ENCODE measurements around the gene CDIP1. TPM values are rescaled to one million over a fixed set of nuclear protein-coding genes. Genes with fewer than 3 reads are reported as not detected.
A peak's percentile ranks its signal among the peaks of the same experiment; 100 is the strongest.

CDIP1 gene
- total RNA-seq, 1 experiment from 2014 or later: 19.5 TPM

DNA sequence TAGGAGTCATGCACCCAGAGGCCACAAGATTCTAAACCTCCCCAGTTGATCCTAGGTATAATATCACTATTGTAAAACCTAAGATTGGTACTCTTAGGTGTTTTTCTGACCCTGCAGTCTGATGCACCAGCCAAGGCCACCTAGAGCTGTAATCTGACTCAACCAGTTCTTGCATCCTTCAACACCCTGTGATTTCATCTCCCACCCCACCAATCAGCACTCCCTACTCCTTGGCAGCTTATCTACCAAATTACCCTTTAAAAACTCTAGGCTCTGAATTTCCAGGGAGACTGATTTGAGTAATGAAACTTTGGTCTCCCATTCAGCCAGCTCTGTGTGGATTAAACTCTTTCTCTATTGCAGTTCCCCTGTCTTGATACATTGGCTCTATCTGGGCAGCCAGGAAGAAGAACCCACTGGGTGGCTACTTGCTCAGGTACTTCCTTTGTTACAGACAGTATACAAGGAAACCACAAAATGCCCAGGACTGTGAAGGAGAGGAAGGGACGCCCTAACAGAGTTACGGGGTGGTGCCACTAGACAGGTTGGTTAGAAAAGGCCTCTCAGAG is 1.2 kb upstream of the CDIP1 start:
- no peak for DNase-seq (ENCODE audit: low read depth)

DNA sequence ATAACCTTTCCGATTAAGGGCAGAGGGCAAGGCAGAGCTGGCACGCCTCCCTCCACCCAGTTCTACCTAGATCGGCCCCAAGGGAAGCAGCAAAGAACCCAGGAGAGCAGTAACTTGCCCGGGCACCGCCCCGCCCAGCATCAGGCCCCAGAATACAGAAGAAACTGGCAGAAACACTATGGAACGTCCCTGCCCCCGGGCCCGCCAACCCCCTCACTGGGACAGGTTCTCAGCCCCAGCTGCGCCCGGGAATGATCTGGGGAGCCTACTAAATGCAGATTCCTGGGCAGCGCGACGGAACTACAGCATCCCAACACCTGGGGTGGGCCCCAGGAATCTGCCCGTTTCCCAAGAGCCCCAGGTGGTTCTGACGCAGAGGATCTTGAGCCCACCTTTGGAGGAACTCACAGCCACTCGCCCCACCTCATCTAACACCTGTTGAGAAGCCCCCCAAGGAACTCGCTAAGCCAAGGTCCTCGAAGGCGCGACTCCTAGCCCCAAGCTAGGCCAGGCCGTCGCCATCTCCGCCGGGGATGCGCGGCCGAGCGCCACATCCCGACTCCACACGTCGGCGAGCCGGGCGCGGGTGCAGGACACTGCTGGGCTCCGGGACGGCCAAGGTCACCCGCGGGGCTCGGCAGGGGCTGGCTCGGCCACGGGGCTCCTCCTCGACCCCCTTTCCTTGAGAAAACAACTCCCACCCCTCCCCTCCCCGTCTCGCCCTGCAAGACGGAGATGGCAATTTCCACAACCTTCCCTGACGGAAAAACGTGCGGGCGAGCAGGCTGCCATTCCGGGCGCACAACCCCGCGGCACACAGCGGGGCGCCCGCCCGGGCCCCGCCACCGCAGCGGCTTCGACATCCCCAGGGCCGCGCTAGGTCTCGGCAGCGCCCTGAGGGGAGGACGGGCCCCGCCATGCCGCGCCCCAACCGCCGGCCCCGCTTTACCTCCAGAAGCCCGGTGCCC is 913 bp downstream of the CDIP1 start:
- no peak for DNase-seq (ENCODE audit: low read depth)

DNA sequence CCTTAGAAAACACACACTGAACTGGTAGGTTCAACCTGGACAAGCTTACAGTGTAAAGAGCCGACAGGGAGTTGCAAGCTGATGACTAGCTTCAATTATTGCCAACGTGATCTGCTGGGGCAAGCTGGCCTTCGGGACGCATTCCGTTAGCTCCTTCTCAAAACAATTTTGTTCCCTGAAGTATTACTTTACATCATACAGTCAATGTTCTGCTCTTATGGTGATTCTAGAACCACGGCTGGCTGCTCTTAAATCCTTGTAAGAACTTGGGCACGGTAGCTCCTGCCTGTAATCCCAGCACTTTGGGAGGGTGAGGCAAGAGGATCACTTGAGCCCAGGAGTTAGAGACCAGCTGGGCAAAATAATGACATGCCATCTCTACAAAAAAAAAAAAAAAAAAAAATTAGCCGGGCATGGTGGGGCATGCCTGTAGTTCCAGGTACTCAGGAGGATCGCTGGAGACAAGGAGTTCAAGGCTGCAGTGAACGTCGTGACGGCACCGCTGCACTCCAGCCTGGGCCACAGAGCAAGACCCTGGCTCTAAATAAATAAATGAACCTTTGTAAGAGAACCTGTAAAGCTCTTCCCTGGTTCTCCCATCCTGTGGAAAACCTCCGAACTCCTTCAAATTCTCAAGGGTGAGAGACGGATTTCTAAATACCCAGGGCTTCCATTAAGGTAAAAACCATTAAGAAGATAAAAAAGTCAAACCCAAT is 2.0 kb downstream of the CDIP1 start:
- no peak for DNase-seq (ENCODE audit: low read depth)

DNA sequence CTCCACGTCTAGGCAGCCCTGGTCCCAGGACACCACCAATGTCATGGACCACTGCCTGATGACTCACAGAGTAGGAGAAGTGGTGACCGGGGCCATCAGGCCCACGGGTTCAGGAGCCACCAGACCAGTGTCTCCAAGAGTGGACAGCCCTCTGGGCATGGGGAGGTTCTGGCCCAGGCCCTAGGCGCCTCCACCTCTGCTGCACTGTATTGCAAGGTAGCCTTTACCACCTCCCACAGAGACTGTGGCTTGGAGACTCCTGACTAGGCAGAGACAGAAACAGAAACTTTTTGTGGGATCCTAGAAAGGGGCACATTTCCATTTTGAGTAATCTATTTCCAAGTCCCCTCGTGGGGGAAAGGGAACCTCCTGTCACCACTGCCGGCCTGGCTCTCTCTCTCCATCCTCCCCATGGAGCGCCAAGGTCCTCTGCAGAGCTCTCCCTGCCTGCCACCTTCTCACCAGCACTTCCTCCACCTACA is 2.9 kb downstream of the CDIP1 start:
- no peak for DNase-seq (ENCODE audit: low read depth)

DNA sequence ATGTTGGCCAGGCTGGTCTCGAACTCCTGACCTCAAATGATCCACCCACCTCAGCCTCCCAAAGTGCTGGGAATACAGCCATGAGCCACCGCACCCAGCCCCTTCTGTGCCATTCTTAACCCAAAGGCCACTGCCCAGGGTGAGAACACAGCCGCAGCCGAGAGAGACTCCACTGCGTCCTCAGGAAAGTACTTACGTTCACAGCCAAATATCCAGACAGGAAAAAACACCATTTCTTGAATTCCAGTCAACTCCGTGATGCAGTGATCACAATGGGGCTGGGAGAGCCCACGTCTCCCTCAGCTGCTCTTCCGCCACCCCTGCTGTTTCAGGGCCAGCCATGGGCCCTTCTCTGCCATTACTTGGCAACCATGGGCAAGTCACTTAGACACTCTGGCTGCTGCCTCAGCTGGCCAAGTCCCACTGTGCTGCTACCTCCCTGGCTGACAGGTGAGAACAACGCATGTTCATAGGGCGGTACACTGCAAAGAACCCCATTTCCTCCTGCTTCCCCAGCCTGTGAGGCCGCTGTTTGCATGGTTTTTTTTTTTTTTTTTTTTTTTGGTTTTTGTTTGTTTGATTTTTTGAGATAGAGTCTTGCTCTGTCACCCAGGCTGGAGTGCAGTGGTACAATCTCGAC is 4.3 kb downstream of the CDIP1 start:
- DNase-seq (ENCODE audit: low read depth): no peak

DNA sequence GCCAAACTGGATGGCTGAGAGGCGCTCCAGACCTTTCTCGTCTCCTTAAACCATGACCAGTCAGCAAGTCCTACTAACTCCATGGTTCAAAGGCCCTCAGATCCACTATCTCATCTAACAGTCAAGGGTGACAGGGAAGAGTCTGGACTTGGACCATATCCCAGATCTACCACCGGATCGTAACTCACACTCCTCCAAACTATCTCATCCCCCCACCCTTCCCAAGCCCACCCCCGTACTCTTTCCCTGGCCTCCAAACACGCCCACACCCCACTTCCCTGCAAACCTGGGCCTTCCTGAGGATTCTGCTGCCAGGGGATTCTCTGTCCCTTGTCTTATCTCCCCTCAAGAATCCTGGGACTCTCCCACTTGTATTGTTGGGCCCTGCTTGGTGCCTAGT is 5.1 kb downstream of the CDIP1 start:
- DNase-seq (ENCODE audit: low read depth): no peak

DNA sequence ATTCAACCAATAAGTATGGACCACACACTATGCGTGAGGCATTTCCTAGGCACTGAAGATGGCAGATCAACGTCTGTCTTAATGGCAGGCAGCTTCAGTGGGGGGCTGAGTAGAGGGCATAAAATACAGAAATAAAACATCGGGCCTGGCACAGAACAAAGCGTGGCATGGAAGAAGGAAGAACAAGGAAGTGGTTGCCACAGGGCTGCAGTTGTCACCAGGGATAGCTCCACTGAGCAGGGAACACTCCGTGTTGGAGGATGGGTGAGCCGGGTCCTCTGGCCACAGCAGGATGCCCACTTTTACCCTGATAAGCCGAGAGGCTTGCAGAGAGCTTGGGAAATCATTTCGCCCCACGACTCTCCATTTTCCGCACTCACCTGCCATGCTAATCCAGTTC is 6.3 kb downstream of the CDIP1 start:
- no peak for DNase-seq (ENCODE audit: low read depth)

DNA sequence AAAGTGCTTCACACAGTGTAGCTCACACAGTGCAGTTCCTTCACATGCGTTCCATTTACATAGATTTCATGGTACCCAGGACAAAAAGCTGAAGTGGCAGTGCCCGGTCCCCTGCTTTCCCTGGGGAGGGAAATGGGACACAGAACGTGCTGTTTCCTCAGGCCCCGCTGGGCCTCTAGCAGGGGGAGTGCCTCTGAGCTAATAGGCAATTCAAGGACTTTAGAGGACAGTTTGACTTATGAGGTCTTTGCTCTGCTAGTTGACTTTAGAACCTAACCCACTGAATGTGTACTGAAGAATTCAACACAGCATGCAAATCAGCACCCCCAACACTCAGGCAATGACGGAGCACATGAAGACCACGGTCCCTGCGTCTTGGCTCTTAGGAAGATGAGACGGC is 6.8 kb downstream of the CDIP1 start:
- no peak for DNase-seq (ENCODE audit: low read depth)

DNA sequence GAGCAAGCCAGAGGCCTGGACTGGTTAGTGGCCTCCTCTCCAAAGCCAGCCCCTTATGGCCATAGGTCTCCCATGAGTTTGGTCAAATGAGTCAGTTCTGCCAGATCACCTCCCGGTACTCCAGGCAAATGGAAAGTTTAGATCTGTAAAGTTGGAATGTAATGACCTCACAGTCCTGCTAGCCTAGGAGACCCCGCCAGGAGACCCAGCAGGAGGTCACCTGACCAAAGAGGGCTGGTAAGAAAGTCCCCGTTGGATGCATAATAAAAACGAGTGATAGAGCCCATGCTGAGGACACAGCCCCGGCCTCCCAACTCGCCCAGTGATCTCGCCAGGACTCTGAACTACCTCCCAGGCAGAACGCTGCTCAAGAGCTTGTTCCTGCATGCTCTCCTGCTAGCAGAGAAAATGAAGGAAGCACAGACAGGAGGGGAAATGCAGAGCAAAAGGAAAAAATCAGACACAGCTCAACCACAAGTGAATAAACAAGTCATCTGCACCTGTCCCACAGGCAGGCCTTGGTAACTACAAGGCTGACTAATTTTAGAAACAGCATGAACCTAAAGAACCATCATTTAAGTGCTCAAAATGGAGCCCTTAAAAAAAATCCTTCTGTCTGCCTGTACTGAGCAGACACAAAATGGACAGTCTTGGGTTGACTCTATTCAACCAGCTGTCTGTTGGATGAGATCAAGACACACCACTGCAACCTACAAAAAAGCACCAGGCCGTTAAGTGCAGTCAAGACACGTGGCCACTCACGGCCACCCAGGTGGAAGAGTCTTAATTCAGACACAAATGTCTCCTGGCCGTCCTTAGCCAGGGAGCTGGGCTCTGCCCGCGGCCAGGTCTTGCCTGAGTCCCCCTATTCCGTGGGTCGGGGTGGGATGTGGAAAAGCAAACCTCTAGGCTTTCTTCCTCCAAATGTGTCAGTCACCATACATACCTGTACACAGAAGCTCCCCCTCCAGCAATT is 9.2 kb downstream of the CDIP1 start:
- DNase-seq (ENCODE audit: low read depth): peak; percentile 81

DNA sequence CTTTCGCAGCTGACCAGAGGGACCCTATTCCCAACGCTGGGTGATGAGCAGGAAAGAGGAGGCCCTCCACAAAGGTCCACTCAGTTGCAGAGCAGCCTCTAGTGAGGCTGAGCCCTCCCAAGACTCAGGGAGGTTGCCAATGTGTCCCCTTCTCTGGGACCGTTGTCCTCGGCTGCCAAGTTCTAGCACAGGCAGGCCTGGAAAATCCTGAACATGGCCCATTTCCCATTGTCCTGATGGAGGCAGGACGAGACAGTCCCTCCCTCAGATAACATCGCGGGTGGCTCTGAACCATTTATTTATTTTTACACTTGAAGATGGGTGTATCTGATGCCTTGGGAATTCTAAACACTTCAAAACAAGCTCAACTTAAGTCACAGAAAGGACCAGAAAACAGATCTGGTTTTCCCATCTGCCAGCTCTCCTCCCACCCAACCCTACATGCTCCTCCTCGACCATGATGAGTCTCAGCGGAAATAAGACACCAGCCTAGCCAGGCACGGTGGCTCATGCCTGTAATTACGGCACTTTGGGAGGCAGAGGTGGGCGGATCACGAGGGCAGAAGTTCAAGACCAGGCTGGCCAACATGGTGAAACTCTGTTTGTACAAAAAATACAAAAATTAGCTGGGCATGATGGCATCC is 12.8 kb downstream of the CDIP1 start:
- no peak for DNase-seq (ENCODE audit: low read depth)

DNA sequence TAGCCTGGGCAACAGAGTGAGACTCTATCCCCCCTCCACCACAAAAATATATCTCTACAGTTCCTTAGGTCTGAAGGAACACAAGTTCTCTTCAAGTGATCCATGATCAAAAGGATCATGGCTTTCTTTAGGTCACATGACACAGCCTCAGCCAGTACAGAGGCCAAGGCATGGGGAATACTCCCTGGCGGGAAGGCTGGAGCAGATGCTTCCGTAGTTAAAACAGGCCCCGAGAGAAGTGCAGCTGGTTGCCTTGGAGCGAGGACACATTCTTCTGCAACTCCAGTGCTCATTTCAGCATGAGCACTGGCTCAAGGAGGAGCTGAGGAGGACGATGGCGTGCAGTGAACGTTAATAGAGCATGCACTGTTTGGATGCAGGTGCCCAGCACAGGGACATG is 13.5 kb downstream of the CDIP1 start:
- no peak for DNase-seq (ENCODE audit: low read depth)

DNA sequence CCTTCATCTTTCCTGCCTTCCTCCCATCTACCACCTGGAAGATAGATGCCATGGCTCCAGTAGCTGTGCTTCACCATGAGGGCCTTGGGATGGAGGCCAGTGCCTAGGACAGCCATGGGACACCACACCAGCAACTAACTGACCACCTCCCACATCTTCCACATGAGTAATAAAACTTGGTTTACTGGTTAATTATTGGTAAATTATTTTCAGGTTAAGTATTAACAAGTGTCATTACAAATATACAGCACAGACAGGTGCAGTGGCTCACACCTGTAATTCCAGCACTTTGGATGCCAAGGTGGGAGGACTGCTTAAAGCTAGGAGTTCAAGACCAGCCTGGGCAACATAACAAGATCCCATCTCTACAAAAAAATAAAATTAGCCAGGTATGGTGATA is 14.0 kb downstream of the CDIP1 start:
- no peak for DNase-seq (ENCODE audit: low read depth)

DNA sequence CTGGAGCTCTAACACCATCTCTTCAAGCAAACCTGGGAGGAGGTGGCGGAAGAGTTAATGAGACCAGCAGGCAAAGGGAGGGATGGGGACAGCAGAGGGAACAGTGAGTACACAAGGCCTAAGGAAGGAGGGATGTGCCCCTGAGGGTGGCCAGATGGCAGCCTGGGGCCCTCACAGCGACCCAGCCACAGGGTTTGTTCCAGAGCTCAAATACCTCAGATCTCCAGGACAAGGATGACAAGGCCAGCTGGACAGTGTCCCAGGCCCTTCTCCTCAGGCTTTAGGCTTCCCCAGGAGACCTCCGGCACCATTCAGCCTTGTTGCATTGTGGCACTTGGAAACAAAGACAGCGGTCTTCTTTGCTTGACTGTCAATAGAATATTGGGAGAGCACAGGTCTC is 14.9 kb downstream of the CDIP1 start:
- no peak for DNase-seq (ENCODE audit: low read depth)

DNA sequence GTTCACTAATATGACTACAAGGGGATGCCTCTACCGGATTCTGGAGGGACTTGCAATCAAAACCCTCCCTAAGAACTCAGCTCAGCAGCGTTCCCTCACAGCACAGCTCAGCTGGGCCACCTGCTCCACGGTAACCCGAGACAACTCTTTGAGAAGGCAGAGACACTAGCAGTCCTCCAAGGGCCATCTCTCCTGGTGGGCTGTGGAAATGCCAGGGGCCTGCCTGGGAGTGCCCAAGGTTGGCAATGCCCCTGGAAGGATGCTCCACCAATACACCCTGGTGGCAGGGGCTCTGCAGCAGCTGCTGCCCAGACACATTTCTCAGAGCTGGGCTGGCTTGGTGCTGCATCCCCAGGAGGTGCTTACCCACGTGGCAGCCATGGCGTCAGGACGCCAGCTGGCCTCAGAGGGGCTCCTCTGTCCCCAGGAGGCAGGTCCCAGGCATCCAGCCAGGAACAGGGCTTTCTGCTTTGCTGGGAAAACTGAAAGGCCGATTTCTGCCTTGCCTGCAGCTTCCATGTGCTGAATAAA is 16.5 kb downstream of the CDIP1 start:
- DNase-seq (ENCODE audit: low read depth): no peak

DNA sequence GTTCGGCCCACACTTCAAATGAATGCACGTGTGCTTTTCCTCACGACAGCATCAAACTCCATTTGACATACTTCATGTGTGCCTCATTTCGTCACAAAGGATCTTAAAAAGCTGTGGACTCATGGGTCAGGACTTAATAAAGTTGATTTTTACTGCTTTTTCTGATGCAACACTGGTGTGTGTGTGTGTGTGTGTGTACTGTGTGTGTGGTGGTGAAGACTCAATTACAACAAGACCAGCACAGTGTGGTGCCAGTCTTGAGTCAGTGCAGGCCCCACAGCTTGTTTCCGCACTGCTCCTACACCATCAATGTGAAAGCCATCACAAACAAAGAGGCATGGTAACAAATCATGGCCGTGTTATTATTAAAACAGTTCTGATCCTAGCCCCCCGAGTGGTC is 17.7 kb downstream of the CDIP1 start:
- DNase-seq (ENCODE audit: low read depth): no peak

DNA sequence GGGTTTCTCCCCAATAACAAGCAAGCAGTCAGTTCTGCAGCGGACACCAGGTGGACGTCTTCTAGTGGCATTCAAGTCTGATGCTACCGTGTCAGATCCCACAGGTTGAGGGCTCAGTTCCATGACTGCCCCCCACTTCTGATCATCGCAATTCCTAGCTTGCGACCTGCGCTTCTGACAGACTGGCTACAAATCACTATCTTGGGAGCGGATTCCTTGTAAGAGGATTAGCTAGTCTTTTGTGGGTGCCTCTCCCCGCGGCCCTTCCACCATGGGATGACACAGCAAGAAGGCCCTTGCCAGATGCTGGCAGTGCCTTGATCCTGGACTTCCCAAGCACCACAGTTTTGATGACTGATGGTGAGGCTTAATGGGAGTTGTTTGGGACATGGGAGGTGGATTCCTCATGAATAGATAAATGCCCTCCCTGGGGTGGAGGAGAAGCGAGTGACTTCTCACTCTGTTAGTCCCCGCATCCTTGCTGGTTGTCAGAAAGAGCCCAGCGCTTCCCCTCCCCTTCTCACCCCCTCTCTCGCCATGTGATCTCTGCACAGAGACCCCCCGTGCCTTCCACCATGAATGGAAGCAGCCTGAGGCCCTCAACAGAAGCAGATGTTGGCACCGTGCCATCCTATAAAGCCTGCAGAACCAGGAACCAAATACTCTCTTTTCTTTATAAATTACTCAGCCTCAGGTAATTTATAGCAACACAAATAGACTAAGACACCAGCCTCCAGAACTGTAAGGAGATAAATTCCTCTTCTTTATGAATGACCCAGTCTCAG is 19.1 kb downstream of the CDIP1 start:
- no peak for DNase-seq (ENCODE audit: low read depth)

DNA sequence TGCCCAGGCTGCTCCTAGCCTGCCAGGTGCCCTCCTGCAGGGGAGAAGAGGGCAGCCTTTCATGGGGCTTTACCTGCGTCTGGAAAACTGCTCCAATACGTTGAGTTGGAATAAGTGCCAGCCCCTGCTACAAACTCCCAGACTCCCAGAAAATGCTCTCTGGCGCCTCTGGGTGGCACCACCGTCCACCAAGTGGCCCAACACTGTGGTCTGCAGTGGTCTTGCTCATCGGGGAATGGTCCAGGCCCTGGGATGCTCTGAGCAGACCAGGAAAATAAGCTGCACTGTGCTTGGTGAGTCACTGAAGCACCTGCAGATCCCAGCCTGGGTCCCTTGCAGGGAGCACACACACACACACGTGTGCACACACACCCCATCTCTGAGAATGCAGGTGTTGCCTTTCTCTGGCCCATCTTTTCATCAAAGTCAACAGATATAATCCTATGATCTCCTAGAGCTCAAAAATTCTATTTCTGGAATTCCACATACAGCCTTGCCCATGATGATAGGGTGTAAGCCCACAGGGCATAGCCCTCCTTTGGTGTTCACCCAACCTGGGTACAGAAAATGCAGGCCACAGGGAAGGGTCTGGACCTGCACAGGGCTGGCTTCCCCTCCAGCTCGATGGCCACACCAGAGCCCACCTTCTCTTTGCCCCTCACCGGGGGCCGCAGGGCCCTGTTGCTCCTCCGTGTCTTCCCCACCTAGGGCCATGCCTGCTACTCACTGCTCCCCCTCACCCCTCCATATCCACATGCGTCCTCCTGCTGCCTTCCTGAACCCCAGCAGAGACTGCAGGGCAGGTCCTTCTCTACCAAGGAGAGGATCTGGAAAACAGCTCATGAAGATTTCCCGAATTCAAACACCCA is 20.5 kb downstream of the CDIP1 start:
- DNase-seq (ENCODE audit: low read depth): peak; percentile 29

DNA sequence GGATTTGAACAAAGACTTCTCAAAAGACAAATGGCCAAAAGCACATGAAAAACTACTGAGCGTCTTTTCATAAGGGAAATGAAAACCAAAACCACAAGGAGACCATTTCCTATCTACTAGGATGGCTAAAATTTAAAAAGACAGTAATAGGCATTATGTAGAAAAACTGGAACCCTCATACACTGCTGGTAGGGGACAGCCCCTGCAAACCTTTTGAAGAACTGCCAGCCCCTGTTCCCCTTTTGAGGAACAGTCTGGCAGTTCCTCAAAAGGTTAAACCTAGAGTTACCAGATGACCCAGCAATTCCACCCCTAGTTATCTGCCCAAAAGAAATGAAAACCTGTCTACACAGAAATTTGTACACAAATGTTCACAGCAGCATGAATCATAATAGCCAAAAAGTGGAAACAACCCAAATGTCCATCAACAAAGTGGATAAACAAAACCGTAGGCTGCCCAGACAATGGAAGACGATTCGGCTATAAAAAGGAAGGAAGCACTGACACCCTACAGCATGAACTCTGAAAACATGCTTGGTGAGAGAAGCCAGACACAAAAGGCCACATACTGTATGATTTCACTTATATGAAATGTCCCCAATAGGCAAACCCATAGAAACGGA is 22.9 kb downstream of the CDIP1 start:
- DNase-seq (ENCODE audit: low read depth): no peak

Data from LHCN-M2 (cell line).